Gastroesophageal sphincter (tissue), 4 donors: ENCODE data around the gene BROX. TPM values are rescaled to one million over a fixed set of nuclear protein-coding genes. Genes with fewer than 3 reads are reported as not detected.
"Not testable (repeated sequence)": the region's sequence is repeated elsewhere in the genome, so short reads cannot be mapped to it uniquely, and the experiment has no call there.

Experiments used
- ATAC-seq: fragments of 150-250 bp; one replicate; pipeline ENCODE4 v1.9.1; 2016; ENCODE audit warnings: mild to moderate bottlenecking, moderate library complexity
- H3K27ac ChIP-seq, 4 donors: fragments of 200-600 bp; sonication (generic) in 3 of 4; 1 replicate in 3 of 4; 2 replicates in 1 of 4; pipeline ENCODE4 v1.5.1; 2016 to 2019
- H3K27me3 ChIP-seq: fragments of 200-600 bp; sonication (generic); one replicate; pipeline ENCODE4 v1.5.1; 2019
- H3K36me3 ChIP-seq, 2 donors: fragments of 200-600 bp; sonication (generic); one replicate each; pipeline ENCODE4 v1.5.1; 2019; ENCODE audit warnings: control low read depth in 1 of 2
- H3K4me1 ChIP-seq, 3 donors: fragments of 200-600 bp; sonication (generic); 1 replicate in 2 of 3; 2 replicates in 1 of 3; pipeline ENCODE4 v1.5.1; 2016 to 2019; ENCODE audit warnings: control low read depth in 2 of 3
- H3K4me3 ChIP-seq, 2 donors: fragments of 200-600 bp; sonication (generic); one replicate each; pipeline ENCODE4 v1.5.1; 2019; ENCODE audit warnings: mild to moderate bottlenecking in 1 of 2, moderate library complexity in 1 of 2
- H3K9me3 ChIP-seq, 3 donors: fragments of 200-600 bp; sonication (generic); one replicate each; pipeline ENCODE4 v1.5.1; 2017 to 2019; ENCODE audit warnings: control low read depth in 2 of 3
- EP300 ChIP-seq: sonication (generic); formaldehyde crosslinking; IDR thresholded peaks from one replicate; pipeline ENCODE4 v1.6.1; 2017; ENCODE audit warnings: antibody characterized with exemption, mild to moderate bottlenecking
- POLR2A ChIP-seq, 2 donors: fragments of 450-650 bp; IDR thresholded peaks; one replicate each; pipeline ENCODE4 v1.6.1; 2017; ENCODE audit warnings: antibody characterized with exemption in 2 of 2, mild to moderate bottlenecking in 2 of 2, moderate library complexity in 1 of 2
- POLR2AphosphoS5 ChIP-seq: sonication (generic); formaldehyde crosslinking; IDR thresholded peaks from one replicate; pipeline ENCODE4 v1.6.1; 2017; ENCODE audit warnings: antibody characterized with exemption
- WGBS, 2 donors: methylation state at CpG; one replicate each; pipeline ENCODE4 v1.1.5; 2018; ENCODE audit warnings: low coverage in 1 of 2; 5-methylcytosine and 5-hydroxymethylcytosine counted together
- total RNA-seq, 4 donors: library from RNA; depleted of rRNA; stranded (reverse); fragments of >200 nt; gene quantifications; one replicate each; pipeline ENCODE4 v1.1.0, GENCODE V29; 2016
- TF ChIP-seq, protein P1 (sequence below), 4 experiments: fragments of 200-600 bp in 2 of 4; fragments of 450-650 bp in 2 of 4; sonication (generic) in 1 of 4; IDR thresholded peaks; one replicate each; pipeline ENCODE4 v1.5.1; 2017 to 2019; ENCODE audit warnings: antibody characterized with exemption in 4 of 4, mild to moderate bottlenecking in 2 of 4, moderate library complexity in 2 of 4

BROX gene
- total RNA-seq, 4 donors from 2014 or later, result 41.3 to 111 (median 63.2) TPM

DNA sequence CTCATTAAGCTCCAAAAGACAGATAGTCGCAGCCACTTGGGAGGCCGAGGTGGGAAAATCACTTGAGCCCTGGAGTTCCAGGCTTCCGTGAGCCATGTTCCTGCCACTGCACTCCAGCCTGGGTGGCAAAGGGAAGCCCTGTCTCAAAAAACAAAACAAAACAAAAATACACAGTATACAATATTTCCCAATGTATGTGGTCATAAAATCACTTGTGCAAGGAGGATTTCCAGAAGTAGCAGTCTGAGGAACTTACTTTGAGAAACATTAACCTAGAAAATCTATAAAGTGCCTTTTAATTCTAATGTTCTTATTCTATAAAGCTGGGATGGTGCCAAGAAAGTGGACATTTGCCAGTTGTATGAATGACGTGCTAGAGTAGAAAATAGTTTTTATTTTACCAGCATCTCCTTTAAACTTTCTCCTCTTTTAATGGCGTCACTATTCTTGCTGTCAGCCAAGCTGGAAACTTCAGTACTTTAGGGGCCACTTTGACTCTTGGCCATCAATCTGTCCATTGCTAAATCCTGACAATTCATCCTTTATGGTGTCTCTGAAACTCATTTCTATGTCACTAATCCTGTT is 47.2 kb downstream of the BROX start:
- Histone ChIP-seq H3K9me3 (no peaks in the 10 kb centered on the region), H3K27ac (no peak overlapping the region), H3K4me1 (peaks cover 0 to 7% (median 0%) of the 10 kb centered on the region in 3 donors), H3K36me3 (no peaks in the 10 kb centered on the region), H3K4me3 (no peak overlapping the region), H3K27me3 (no peaks in the 10 kb centered on the region)
- no peak for ATAC-seq
- TF ChIP-seq POLR2AphosphoS5, result no peak
- TF ChIP-seq, protein P1, sequence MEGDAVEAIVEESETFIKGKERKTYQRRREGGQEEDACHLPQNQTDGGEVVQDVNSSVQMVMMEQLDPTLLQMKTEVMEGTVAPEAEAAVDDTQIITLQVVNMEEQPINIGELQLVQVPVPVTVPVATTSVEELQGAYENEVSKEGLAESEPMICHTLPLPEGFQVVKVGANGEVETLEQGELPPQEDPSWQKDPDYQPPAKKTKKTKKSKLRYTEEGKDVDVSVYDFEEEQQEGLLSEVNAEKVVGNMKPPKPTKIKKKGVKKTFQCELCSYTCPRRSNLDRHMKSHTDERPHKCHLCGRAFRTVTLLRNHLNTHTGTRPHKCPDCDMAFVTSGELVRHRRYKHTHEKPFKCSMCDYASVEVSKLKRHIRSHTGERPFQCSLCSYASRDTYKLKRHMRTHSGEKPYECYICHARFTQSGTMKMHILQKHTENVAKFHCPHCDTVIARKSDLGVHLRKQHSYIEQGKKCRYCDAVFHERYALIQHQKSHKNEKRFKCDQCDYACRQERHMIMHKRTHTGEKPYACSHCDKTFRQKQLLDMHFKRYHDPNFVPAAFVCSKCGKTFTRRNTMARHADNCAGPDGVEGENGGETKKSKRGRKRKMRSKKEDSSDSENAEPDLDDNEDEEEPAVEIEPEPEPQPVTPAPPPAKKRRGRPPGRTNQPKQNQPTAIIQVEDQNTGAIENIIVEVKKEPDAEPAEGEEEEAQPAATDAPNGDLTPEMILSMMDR (IDR thresholded peaks at IDR 0.05), result no peak
- no peak for TF ChIP-seq EP300
- TF ChIP-seq POLR2A (IDR thresholded peaks at IDR 0.05), result no peak
- WGBS, 2 donors, result 73 to 85% methylated on average over 5 of the region's 5 CpGs

DNA sequence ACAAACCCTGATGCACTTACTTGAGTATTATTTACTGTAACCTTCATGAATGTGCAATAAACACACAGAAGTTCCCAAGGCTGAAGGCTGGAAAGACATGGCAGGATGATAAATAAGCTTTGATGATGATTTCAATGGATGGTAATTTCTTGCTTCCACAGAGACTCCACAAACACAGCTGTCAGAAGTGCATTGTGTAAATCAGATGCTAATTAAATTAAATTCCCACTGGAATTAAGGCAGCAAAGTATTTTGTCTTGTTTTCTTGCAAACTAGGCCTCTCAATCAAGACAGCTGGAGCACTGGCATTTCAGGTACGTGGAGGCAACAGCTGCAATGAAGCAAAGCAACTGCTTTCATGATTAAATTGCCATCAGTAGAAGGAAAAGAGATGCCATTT is 48.7 kb downstream of the BROX start:
- peaks cover 0 to 7% (median 0%) of the 10 kb centered on the region in 3 donors for H3K4me1 ChIP-seq

DNA sequence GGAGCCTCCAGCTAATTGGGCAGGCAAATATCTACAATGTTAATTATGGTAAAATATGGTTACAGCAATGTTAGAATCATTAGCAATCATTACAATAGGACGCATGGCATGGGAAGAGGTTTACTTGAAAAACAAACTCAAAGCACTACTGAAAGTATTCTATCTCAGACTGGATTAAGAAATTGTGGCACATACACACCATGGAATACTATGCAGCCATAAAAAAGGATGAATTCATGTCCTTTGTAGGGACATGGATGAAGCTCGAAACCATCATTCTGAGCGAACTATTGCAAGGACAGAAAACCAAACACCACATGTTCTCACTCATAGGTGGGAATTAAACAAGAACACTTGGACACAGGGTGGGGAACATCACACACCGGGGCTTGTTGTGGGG is 49.8 kb downstream of the BROX start:
- 66 to 100% methylated on average over 1 to 4 of the region's 4 CpGs for WGBS, 2 donors
- not testable (repeated sequence) for H3K27ac ChIP-seq, H3K9me3 ChIP-seq, H3K4me3 ChIP-seq, H3K4me1 ChIP-seq, ATAC-seq, H3K27me3 ChIP-seq, H3K36me3 ChIP-seq

More for the DNA sequence above, 48.7 kb downstream of the BROX start:
- H3K36me3 ChIP-seq, result no peaks in the 10 kb centered on the region
- 60 to 86% methylated on average over 1 of the region's 1 CpG for WGBS, 2 donors
- H3K4me3 ChIP-seq, result no peak overlapping the region
- no peak overlapping the region for H3K27ac ChIP-seq
- no peaks in the 10 kb centered on the region for H3K27me3 ChIP-seq
- no peaks in the 10 kb centered on the region for H3K9me3 ChIP-seq
- TF ChIP-seq, protein P1 (IDR thresholded peaks at IDR 0.05), result no peak
- no peak for TF ChIP-seq POLR2A (IDR thresholded peaks at IDR 0.05)
- TF ChIP-seq POLR2AphosphoS5, result no peak
- TF ChIP-seq EP300, result no peak
- no peak for ATAC-seq

DNA sequence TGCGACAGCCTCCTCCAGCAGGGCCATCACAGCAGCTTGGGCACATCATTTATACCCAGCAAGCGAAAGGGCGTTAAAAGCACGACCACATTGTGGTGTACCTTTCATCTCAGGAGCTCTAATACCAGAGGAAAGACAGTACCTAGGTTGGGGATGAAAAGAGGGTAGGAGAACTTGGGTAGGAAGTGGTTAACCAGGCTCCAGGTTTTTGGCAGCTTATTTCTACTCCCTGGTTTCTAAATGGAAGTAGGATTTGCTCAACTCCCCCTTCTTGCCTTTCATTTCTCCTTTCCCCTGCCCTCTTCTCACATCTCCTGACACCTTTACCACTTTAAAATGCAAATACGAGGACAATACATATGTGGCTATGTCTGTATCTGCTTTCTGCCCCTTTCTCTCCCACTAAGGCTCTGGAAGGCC is 54.8 kb downstream of the BROX start:
- Histone ChIP-seq H3K4me1 (no peaks in the 10 kb centered on the region), H3K4me3 (no peak overlapping the region), H3K27ac (no peak overlapping the region), H3K27me3 (no peaks in the 10 kb centered on the region), H3K36me3 (no peaks in the 10 kb centered on the region), H3K9me3 (peaks cover 0 to 17% (median 0%) of the 10 kb centered on the region in 3 donors)
- WGBS, 2 donors, result 86 to 100% methylated on average over 1 to 5 of the region's 5 CpGs
- ATAC-seq, result no peak
- TF ChIP-seq EP300, result no peak
- no peak for TF ChIP-seq POLR2A (IDR thresholded peaks at IDR 0.05)
- TF ChIP-seq, protein P1 (IDR thresholded peaks at IDR 0.05), result no peak

DNA sequence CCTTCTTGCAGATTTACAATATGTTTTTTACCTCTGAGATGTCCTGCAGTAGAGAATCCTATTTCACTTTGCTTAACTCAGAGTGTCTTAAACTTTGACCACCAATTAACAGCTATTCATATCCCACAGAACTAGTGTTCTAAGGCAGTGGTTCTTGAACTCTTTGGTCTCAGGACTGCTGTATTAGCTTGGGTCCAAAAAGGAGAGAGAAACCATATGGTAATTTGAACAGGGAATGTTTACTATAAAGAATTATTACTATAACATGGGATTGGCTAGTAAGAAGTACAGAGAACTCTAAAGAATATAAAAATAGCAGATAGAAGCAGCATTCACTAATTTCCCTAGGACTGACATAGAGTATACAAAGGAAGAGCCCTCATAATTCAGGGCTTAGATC is 56.2 kb downstream of the BROX start:
- H3K4me3 ChIP-seq, result no peak overlapping the region
- no peaks in the 10 kb centered on the region for H3K36me3 ChIP-seq
- no peaks in the 10 kb centered on the region for H3K4me1 ChIP-seq
- peaks cover 0 to 17% (median 0%) of the 10 kb centered on the region in 3 donors for H3K9me3 ChIP-seq
- no peak for TF ChIP-seq POLR2AphosphoS5
- TF ChIP-seq EP300, result no peak
- TF ChIP-seq, protein P1 (IDR thresholded peaks at IDR 0.05), result no peak
- no peaks in the 10 kb centered on the region for H3K27me3 ChIP-seq
- no peak overlapping the region for H3K27ac ChIP-seq
- no peak for ATAC-seq
